Bronchial epithelial cell (primary cell): ENCODE results near the gene ACOT12. TPM values are rescaled to one million over a fixed set of nuclear protein-coding genes. Genes with fewer than 3 reads are reported as not detected.
A peak's percentile ranks its signal among the peaks of the same experiment; 100 is the strongest.

Source experiments
- DNase-seq: peaks from one replicate; pipeline ENCODE4 v3.0.0-alpha.2; 2010; ENCODE audit warnings: low read depth
- FAIRE-seq: peaks from 2 replicates; lab custom pipeline; 2011; peaks lifted over from hg19 to GRCh38; lab: Jason Lieb, UNC
- H3K27me3 ChIP-seq: 2 replicates; pipeline ENCODE4 v1.5.1; 2011; ENCODE audit warnings: low read length; ENCODE audit not compliant: control insufficient read depth, insufficient read depth
- H3K36me3 ChIP-seq: 2 replicates; pipeline ENCODE4 v1.5.1; 2011; ENCODE audit warnings: low read length; ENCODE audit not compliant: control insufficient read depth, insufficient read depth
- H3K4me3 ChIP-seq: 2 replicates; pipeline ENCODE4 v1.5.1; 2011; ENCODE audit warnings: mild to moderate bottlenecking, low read depth, low read length, control low read depth
- CTCF ChIP-seq: IDR thresholded peaks from 2 replicates; pipeline ENCODE4 v1.5.1; 2011; ENCODE audit warnings: mild to moderate bottlenecking, moderate library complexity, low read length, control low read depth, inconsistent platforms; ENCODE audit not compliant: insufficient read depth, severe bottlenecking
- total RNA-seq: library from RNA; depleted of rRNA; stranded (reverse); fragments of >200 nt; gene quantifications from 2 replicates; pipeline ENCODE4 v1.2.1, GENCODE V29; 2014

ACOT12 gene
- total RNA-seq, 1 donor from 2014 or later: not detected

- no peak for DNase-seq
- FAIRE-seq: no peak
- no peak for TF ChIP-seq CTCF
These were observed 85.1 kb downstream of the ACOT12 start for GRCh38 chr5:81308836-81309235.

GRCh38 chr5:81305785-81306184 lies 88.1 kb downstream of the ACOT12 start:
- DNase-seq (no peak), FAIRE-seq (no peak)
- no peaks in the 10 kb centered on the region for H3K27me3 ChIP-seq
- H3K4me3 ChIP-seq: no peak overlapping the region
- TF ChIP-seq CTCF: no peak
- H3K36me3 ChIP-seq: no peaks in the 10 kb centered on the region

More at GRCh38 chr5:81308836-81309235, 85.1 kb downstream of the ACOT12 start:
- no peak overlapping the region for H3K4me3 ChIP-seq
- no peaks in the 10 kb centered on the region for H3K27me3 ChIP-seq
- H3K36me3 ChIP-seq: peaks cover 5% of the 10 kb centered on the region

GRCh38 chr5:81303563-81303962 lies 90.4 kb downstream of the ACOT12 start:
- peak; percentile 97 for DNase-seq
- Histone ChIP-seq H3K36me3 (no peaks in the 10 kb centered on the region), H3K27me3 (no peaks in the 10 kb centered on the region), H3K4me3 (no peak overlapping the region)
- FAIRE-seq: no peak
- no peak for TF ChIP-seq CTCF

- no peak for TF ChIP-seq CTCF
- no peak for FAIRE-seq
- no peaks in the 10 kb centered on the region for H3K27me3 ChIP-seq
- H3K36me3 ChIP-seq: no peaks in the 10 kb centered on the region
- H3K4me3 ChIP-seq: no peak overlapping the region
- DNase-seq: no peak
These were observed 91.3 kb downstream of the ACOT12 start for GRCh38 chr5:81302596-81302995.

- H3K36me3 ChIP-seq: no peaks in the 10 kb centered on the region
- peak; percentile 86 for DNase-seq
- peak within 1 kb of the TSS; percentile 59 for H3K4me3 ChIP-seq
- no peak for FAIRE-seq
- no peaks in the 10 kb centered on the region for H3K27me3 ChIP-seq
- TF ChIP-seq CTCF: peak; percentile 41
These were observed 92.5 kb downstream of the ACOT12 start, which contains the start of gene ZCCHC9 for GRCh38 chr5:81301271-81302015. Gene ZCCHC9, plus strand, starts transcription at chr5:81301587. Its CDS starts 3,171 bp downstream, at chr5:81304758.
